SK-N-SH (cell line): ENCODE data around the gene EN2. TPM values are rescaled to one million over a fixed set of nuclear protein-coding genes. Genes with fewer than 3 reads are reported as not detected.

Source experiments
- CTCF ChIA-PET: fragments of 300-600, 350-600 bp; formaldehyde crosslinking; extraction: SDS; loops from one replicate; lab custom pipeline; 2021; lab: Yijun Ruan, JAX
- POLR2A ChIA-PET: fragments of 350-600 bp; sonication (Branson Sonifier 250); formaldehyde crosslinking; extraction: SDS; loops from one replicate; lab custom pipeline; 2020; ENCODE audit warnings: antibody characterized with exemption, inconsistent platforms; lab: Yijun Ruan, JAX
- DNase-seq: peaks from one replicate; pipeline ENCODE4 v3.0.0; 2012
- H2AFZ ChIP-seq: fragments of 200-600 bp; sonication (generic); 2 replicates; pipeline ENCODE4 v1.8.1; 2016; ENCODE audit warnings: antibody characterized with exemption, mild to moderate bottlenecking, low read depth
- H3F3A ChIP-seq: fragments of 200-600 bp; sonication (generic); replicated peaks from 2 replicates; pipeline ENCODE3; 2016; ENCODE audit warnings: antibody characterized with exemption, mild to moderate bottlenecking; ENCODE audit not compliant: insufficient read depth
- H3K27ac ChIP-seq, 2 experiments: fragments of 200-500 bp in 1 of 2; fragments of 200-600 bp in 1 of 2; sonication (Bioruptor generic) in 1 of 2; sonication (generic), shearing (Covaris generic) in 1 of 2; 2 replicates each; pipeline versions ENCODE4 v1.5.1 to v1.6.1; 2014 to 2016; ENCODE audit warnings: low read depth in 2 of 2, inconsistent platforms in 1 of 2, low read length in 1 of 2, mild to moderate bottlenecking in 1 of 2, mixed read lengths in 1 of 2
- H3K27me3 ChIP-seq: fragments of 200-600 bp; sonication (generic), shearing (Covaris generic); 2 replicates; pipeline ENCODE4 v1.6.1; 2016; ENCODE audit warnings: mixed run types; ENCODE audit not compliant: insufficient read depth
- H3K36me3 ChIP-seq, 2 experiments: fragments of 200-500 bp in 1 of 2; fragments of 200-600 bp in 1 of 2; sonication (Bioruptor generic) in 1 of 2; sonication (generic) in 1 of 2; replicated peaks in 1 of 2; 2 replicates each; pipeline versions ENCODE3 to v1.5.1; 2014 to 2016; ENCODE audit warnings: low read length in 1 of 2, mild to moderate bottlenecking in 1 of 2; ENCODE audit not compliant: insufficient read depth in 2 of 2, control insufficient read depth in 1 of 2
- H3K4me1 ChIP-seq, 2 experiments: fragments of 200-500 bp in 1 of 2; fragments of 200-600 bp in 1 of 2; sonication (Bioruptor generic) in 1 of 2; sonication (generic), shearing (Covaris generic) in 1 of 2; 2 replicates each; pipeline versions ENCODE4 v1.5.1 to v1.6.1; 2014 to 2016; ENCODE audit warnings: low read depth in 1 of 2, low read length in 1 of 2, mixed run types in 1 of 2; ENCODE audit not compliant: insufficient read depth in 2 of 2, control insufficient read depth in 1 of 2
- H3K4me2 ChIP-seq: fragments of 200-600 bp; sonication (generic), shearing (Covaris generic); 2 replicates; pipeline ENCODE4 v1.6.1; 2017; ENCODE audit warnings: mixed run types
- H3K4me3 ChIP-seq, 2 experiments: fragments of 200-500 bp in 1 of 2; fragments of 200-600 bp in 1 of 2; sonication (Bioruptor generic) in 1 of 2; sonication (generic), shearing (Covaris generic) in 1 of 2; 2 replicates each; pipeline versions ENCODE4 v1.5.1 to v1.8.1; 2014 to 2016; ENCODE audit warnings: low read depth in 2 of 2, inconsistent platforms in 1 of 2, low read length in 1 of 2, mild to moderate bottlenecking in 1 of 2, mixed read lengths in 1 of 2, moderate library complexity in 1 of 2
- H3K79me2 ChIP-seq: fragments of 200-600 bp; sonication (generic); 2 replicates; pipeline ENCODE4 v1.8.1; 2017; ENCODE audit warnings: mild to moderate bottlenecking; ENCODE audit not compliant: insufficient read depth
- H3K9ac ChIP-seq: fragments of 200-600 bp; sonication (generic); 2 replicates; pipeline ENCODE4 v1.6.1; 2017; ENCODE audit warnings: mixed run types
- H3K9me2 ChIP-seq: fragments of 200-600 bp; sonication (generic); 2 replicates; pipeline ENCODE4 v1.6.1; 2017; ENCODE audit warnings: mixed run types
- H3K9me3 ChIP-seq: fragments of 200-600 bp; sonication (generic); 2 replicates; pipeline ENCODE4 v1.6.1; 2017; ENCODE audit warnings: mixed run types, mild to moderate bottlenecking, moderate library complexity
- H4K20me1 ChIP-seq: fragments of 200-600 bp; sonication (generic); 2 replicates; pipeline ENCODE4 v1.6.1; 2017; ENCODE audit warnings: mild to moderate bottlenecking, mixed run types; ENCODE audit not compliant: insufficient read depth
- CHD2 ChIP-seq: fragments of 150-350 bp; IDR thresholded peaks from 2 replicates; pipeline ENCODE4 v1.6.1; 2018; ENCODE audit warnings: low read length; ENCODE audit not compliant: partially characterized antibody
- FOXJ3 ChIP-seq: sonication (generic); formaldehyde crosslinking; IDR thresholded peaks from 2 replicates; pipeline ENCODE4 v1.5.1; 2020; ENCODE audit warnings: mild to moderate bottlenecking, missing genetic modification reagents
- GABPA ChIP-seq: IDR thresholded peaks from 2 replicates; pipeline ENCODE4 v1.4.0; 2012; ENCODE audit warnings: low read depth, mild to moderate bottlenecking
- MEF2A ChIP-seq: IDR thresholded peaks from 2 replicates; pipeline ENCODE4 v1.4.0; 2012; ENCODE audit warnings: low read depth, borderline replicate concordance
- RCOR1 ChIP-seq: fragments of 150-350 bp; IDR thresholded peaks from 2 replicates; pipeline ENCODE4 v1.6.1; 2017; ENCODE audit warnings: antibody characterized with exemption, low read length
- RXRA ChIP-seq: IDR thresholded peaks from 2 replicates; pipeline ENCODE4 v1.4.0; 2012; ENCODE audit warnings: low read depth, mild to moderate bottlenecking, borderline replicate concordance
- TEAD4 ChIP-seq: IDR thresholded peaks from 2 replicates; pipeline ENCODE4 v1.4.0; 2012; ENCODE audit warnings: mild to moderate bottlenecking, borderline replicate concordance; ENCODE audit not compliant: insufficient read depth
- YY1 ChIP-seq: IDR thresholded peaks from 2 replicates; pipeline ENCODE4 v1.4.0; 2012; ENCODE audit warnings: low read depth, mild to moderate bottlenecking
- ZBTB33 ChIP-seq: IDR thresholded peaks from 2 replicates; pipeline ENCODE4 v1.4.0; 2012; ENCODE audit warnings: low read depth, borderline replicate concordance
- whole genome bisulfite sequencing: methylation state at CpG from one replicate; pipeline ENCODE4 v1.1.6; 2017; ENCODE audit warnings: low lambda C conversion rate; 5-methylcytosine and 5-hydroxymethylcytosine counted together
- polyA plus RNA-seq, 3 experiments: library from polyadenylated mRNA; depleted of rRNA; stranded (reverse); fragments of >200 nt; gene quantifications; 2 replicates each; pipeline ENCODE4 v1.2.3, GENCODE V29; 2012
- TF ChIP-seq, protein P1 (sequence below): IDR thresholded peaks from 2 replicates; pipeline ENCODE4 v1.4.0; 2012; ENCODE audit warnings: low read depth, borderline replicate concordance
- TF ChIP-seq, protein P2 (sequence below): fragments of 200-600 bp; sonication (generic); IDR thresholded peaks from 2 replicates; pipeline ENCODE4 v1.6.1; 2017; ENCODE audit warnings: antibody characterized with exemption, mild to moderate bottlenecking, moderate library complexity

The EN2 gene
- polyA plus RNA-seq, 1 of the 3 experiments (the other 2 are of a cell fraction): 0.02 TPM

DNA sequence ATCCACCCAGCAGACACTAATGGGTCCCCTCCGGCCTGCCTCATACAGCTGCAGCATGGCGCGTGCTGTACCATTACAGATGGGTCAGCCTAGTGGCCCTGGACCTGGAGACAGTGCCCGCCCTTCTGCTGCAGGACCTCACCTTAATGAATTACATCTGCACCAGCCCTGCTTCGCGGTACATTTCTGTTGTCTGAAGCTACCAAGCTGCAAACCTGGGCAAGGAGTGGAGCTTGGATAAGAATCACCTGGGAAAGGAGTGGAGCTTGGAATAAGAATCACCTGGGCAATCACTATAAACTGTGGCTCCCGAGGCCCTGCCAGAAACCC is 33.0 kb upstream of the EN2 start (continued):
- TF ChIP-seq TEAD4: no peak
- TF ChIP-seq GABPA: no peak
- TF ChIP-seq YY1: no peak
- no peak for TF ChIP-seq RCOR1
- no peak for TF ChIP-seq FOXJ3
- TF ChIP-seq, protein P1, sequence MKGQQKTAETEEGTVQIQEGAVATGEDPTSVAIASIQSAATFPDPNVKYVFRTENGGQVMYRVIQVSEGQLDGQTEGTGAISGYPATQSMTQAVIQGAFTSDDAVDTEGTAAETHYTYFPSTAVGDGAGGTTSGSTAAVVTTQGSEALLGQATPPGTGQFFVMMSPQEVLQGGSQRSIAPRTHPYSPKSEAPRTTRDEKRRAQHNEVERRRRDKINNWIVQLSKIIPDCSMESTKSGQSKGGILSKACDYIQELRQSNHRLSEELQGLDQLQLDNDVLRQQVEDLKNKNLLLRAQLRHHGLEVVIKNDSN: no peak
- no peak for TF ChIP-seq MEF2A
- TF ChIP-seq, protein P2, sequence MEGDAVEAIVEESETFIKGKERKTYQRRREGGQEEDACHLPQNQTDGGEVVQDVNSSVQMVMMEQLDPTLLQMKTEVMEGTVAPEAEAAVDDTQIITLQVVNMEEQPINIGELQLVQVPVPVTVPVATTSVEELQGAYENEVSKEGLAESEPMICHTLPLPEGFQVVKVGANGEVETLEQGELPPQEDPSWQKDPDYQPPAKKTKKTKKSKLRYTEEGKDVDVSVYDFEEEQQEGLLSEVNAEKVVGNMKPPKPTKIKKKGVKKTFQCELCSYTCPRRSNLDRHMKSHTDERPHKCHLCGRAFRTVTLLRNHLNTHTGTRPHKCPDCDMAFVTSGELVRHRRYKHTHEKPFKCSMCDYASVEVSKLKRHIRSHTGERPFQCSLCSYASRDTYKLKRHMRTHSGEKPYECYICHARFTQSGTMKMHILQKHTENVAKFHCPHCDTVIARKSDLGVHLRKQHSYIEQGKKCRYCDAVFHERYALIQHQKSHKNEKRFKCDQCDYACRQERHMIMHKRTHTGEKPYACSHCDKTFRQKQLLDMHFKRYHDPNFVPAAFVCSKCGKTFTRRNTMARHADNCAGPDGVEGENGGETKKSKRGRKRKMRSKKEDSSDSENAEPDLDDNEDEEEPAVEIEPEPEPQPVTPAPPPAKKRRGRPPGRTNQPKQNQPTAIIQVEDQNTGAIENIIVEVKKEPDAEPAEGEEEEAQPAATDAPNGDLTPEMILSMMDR: no peak

DNA sequence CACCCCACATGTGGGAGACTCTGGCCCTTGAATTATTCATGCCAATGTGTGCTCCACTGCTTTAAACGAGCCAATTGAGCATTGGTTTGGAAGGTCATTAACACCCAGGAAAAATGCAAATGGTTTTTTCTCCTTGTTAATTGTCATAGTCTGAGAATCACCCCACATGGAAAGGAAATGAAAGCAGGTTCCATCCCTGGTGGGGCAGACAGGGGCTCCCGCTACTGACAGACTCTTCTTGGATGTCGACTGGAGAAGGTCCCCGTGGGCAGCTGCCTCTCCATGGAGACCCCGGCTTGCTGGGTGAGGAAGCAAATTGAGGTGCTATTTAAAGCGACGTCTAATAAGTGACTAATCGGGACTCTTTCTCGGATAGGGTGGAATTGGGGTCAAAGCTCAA is 32.0 kb upstream of the EN2 start:
- Histone ChIP-seq H3K9me3 (no peaks in the 10 kb centered on the region), H3K4me2 (no peak overlapping the region), H3K27ac (no peak overlapping the region), H3K36me3 (no peaks in the 10 kb centered on the region), H4K20me1 (no peaks in the 10 kb centered on the region), H3K9me2 (no peaks in the 10 kb centered on the region), H3K4me3 (no peak overlapping the region), H3K4me1 (no peaks in the 10 kb centered on the region), H3F3A (no peaks in the 10 kb centered on the region), H3K79me2 (no peaks in the 10 kb centered on the region), H3K27me3 (peaks cover 100% of the 10 kb centered on the region), H2AFZ (no peak overlapping the region), H3K9ac (no peak overlapping the region)
- WGBS: under 1% methylated on average over 9 of the region's 9 CpGs
- CTCF ChIA-PET: interaction anchor here (0.9 to 1.6 kb wide), 2 partner anchors 9 to 14 kb away, joined by 3 to 5 read pairs; no protein-coding TSS in a partner anchor
- DNase-seq: no peak
- no peak for TF ChIP-seq CHD2
- no peak for TF ChIP-seq ZBTB33
- TF ChIP-seq RXRA: no peak
- TF ChIP-seq, all 33 proteins: peak for 0
- POLR2A ChIA-PET: no interaction called here
